Endothelial cell of umbilical vein (primary cell): ENCODE results near the gene TULP1. TPM values are rescaled to one million over a fixed set of nuclear protein-coding genes. Genes with fewer than 3 reads are reported as not detected.

Experiments used
- BruUV-seq: library from RNA; stranded (reverse); fragments of 400-500 nt; replicated peaks from 2 replicates; lab custom pipeline; 2021; lab: Mats Ljungman, UMichigan
- CTCF ChIA-PET: fragments of 300-600, 350-600 bp; sonication (Branson Sonifier 250); formaldehyde crosslinking; loops from one replicate; lab custom pipeline; 2021; ENCODE audit warnings: antibody characterized with exemption, inconsistent platforms; lab: Charles Lee
- POLR2A ChIA-PET: fragments of 300-600, 350-600 bp; sonication (Branson Sonifier 250); formaldehyde crosslinking; loops from one replicate; lab custom pipeline; 2021; ENCODE audit warnings: antibody characterized with exemption, inconsistent platforms; lab: Charles Lee
- DNase-seq: peaks from one replicate; pipeline ENCODE4 v3.0.0-alpha.2; 2011; ENCODE audit warnings: low read depth, low spot score
- FAIRE-seq: peaks from 2 replicates; lab custom pipeline; 2011; peaks lifted over from hg19 to GRCh38; lab: Jason Lieb, UNC
- H2AFZ ChIP-seq: 2 replicates; pipeline ENCODE4 v1.6.0; 2012; ENCODE audit warnings: low read depth, low read length, control low read depth, inconsistent platforms
- H3K27ac ChIP-seq: 2 replicates; pipeline ENCODE4 v1.5.1; 2011; ENCODE audit warnings: low read depth, mild to moderate bottlenecking, control low read depth, low read length, moderate library complexity; ENCODE audit not compliant: insufficient read depth
- H3K27me3 ChIP-seq, 2 experiments: 2 replicates each; pipeline versions ENCODE4 v1.6.0 to v1.6.1; 2011; ENCODE audit warnings: low read length in 2 of 2, mixed read lengths in 1 of 2; ENCODE audit not compliant: control insufficient read depth in 2 of 2, insufficient read depth in 2 of 2
- H3K36me3 ChIP-seq, 2 experiments: 2 replicates in 1 of 2; 3 replicates in 1 of 2; pipeline ENCODE4 v1.5.1; 2011; ENCODE audit warnings: low read length in 2 of 2, mild to moderate bottlenecking in 1 of 2, moderate library complexity in 1 of 2; ENCODE audit not compliant: control insufficient read depth in 2 of 2, insufficient read depth in 2 of 2; ENCODE audit errors: extremely low read depth in 1 of 2
- H3K4me1 ChIP-seq: 3 replicates; pipeline ENCODE4 v1.5.1; 2011; ENCODE audit warnings: mild to moderate bottlenecking, low read length; ENCODE audit not compliant: control insufficient read depth, insufficient read depth; ENCODE audit errors: extremely low read depth
- H3K4me2 ChIP-seq: 2 replicates; pipeline ENCODE4 v1.6.1; 2011; ENCODE audit warnings: low read length, control low read depth, mixed read lengths; ENCODE audit not compliant: insufficient read depth
- H3K4me3 ChIP-seq, 3 experiments: fragments of 200-600 bp in 1 of 3; sonication (generic), shearing (Covaris generic) in 1 of 3; replicated peaks in 1 of 3; 2 replicates each; pipeline ENCODE4 v1.5.1; 2011 to 2016; ENCODE audit warnings: control low read depth in 3 of 3, low read length in 3 of 3, mild to moderate bottlenecking in 2 of 3, inconsistent platforms in 1 of 3, low read depth in 1 of 3, moderate library complexity in 1 of 3; ENCODE audit not compliant: insufficient read depth in 1 of 3
- H3K79me2 ChIP-seq: 2 replicates; pipeline ENCODE4 v1.6.0; 2012; ENCODE audit warnings: low read length, inconsistent platforms; ENCODE audit not compliant: control insufficient read depth, insufficient read depth
- H3K9ac ChIP-seq: replicated peaks from 2 replicates; pipeline ENCODE3; 2011; ENCODE audit warnings: low read length, control low read depth; ENCODE audit not compliant: insufficient read depth; ENCODE audit errors: extremely low read depth
- H3K9me1 ChIP-seq: replicated peaks from 3 replicates; pipeline ENCODE4 v1.6.0; 2011; ENCODE audit warnings: mild to moderate bottlenecking, low read length; ENCODE audit not compliant: control insufficient read depth, insufficient read depth; ENCODE audit errors: extremely low read depth
- H3K9me3 ChIP-seq: replicated peaks from 2 replicates; pipeline ENCODE4 v1.5.1; 2012; ENCODE audit warnings: low read length, inconsistent platforms; ENCODE audit not compliant: control insufficient read depth, insufficient read depth
- H4K20me1 ChIP-seq: replicated peaks from 2 replicates; pipeline ENCODE3; 2011; ENCODE audit warnings: mild to moderate bottlenecking, low read length; ENCODE audit not compliant: control insufficient read depth, insufficient read depth; ENCODE audit errors: extremely low read depth
- JUN ChIP-seq: IDR thresholded peaks from 2 replicates; pipeline ENCODE4 v1.6.1; 2011; ENCODE audit warnings: borderline replicate concordance, low read depth; ENCODE audit not compliant: insufficient read length, insufficient read depth
- POLR2AphosphoS5 ChIP-seq: IDR thresholded peaks from 2 replicates; pipeline ENCODE4 v1.6.1; 2012; ENCODE audit warnings: low read depth, mild to moderate bottlenecking, control low read depth, low read length, moderate library complexity; ENCODE audit not compliant: insufficient read depth
- dilution Hi-C: fragments of 300-500 bp; cut with MboI; formaldehyde crosslinking; loops from one replicate; pipeline ENCODE4 v1.15.0; 2019; ENCODE audit warnings: low sequenced_read_pairs; ENCODE audit not compliant: extremely low pct_ligation_motif_present
- intact Hi-C: fragments of 100-400 bp; cut with micrococcal nuclease; formaldehyde crosslinking; loops from one replicate; pipeline ENCODE4 v1.10.0; 2022
- polyA plus RNA-seq, 4 experiments: library from polyadenylated mRNA; depleted of rRNA in 3 of 4; stranded (reverse) in 3 of 4; unstranded in 1 of 4; fragments of >200 nt; gene quantifications; 2 replicates each; pipeline versions ENCODE4 v1.2.1 to v1.2.3, GENCODE V29; 2011 to 2012; ENCODE audit warnings: missing spikeins in 1 of 4
- total RNA-seq: library from RNA; stranded (reverse); gene quantifications from 2 replicates; pipeline ENCODE4 v1.2.3, GENCODE V29; 2021
- TF ChIP-seq, protein P1 (sequence below), 2 donors: IDR thresholded peaks; 1 replicate in 1 of 2; 2 replicates in 1 of 2; pipeline ENCODE4 v1.5.1; 2011; ENCODE audit warnings: low read length in 2 of 2, mild to moderate bottlenecking in 2 of 2, moderate library complexity in 2 of 2, control low read depth in 1 of 2, inconsistent platforms in 1 of 2, low read depth in 1 of 2; ENCODE audit not compliant: insufficient read depth in 1 of 2; ENCODE audit errors: extremely low read depth in 1 of 2

The TULP1 gene
- total and polyA plus RNA-seq, 2 donors (not counting 3 experiments of a cell fraction or from before 2014, with no cell fraction given): not detected

GRCh38 chr6:35471836-35472345, 40.8 kb downstream of the TULP1 start:
- POLR2A ChIA-PET: no interaction called here
- Histone ChIP-seq H4K20me1 (peaks cover 12% of the 10 kb centered on the region), H3K79me2 (peaks cover 33% of the 10 kb centered on the region), H3K4me3 (no peak overlapping the region), H3K36me3 (peaks cover 7 to 13% of the 10 kb centered on the region in 2 experiments), H3K9me3 (no peaks in the 10 kb centered on the region), H3K27ac (no peak overlapping the region), H3K4me2 (no peak overlapping the region), H2AFZ (no peak overlapping the region), H3K27me3 (no peaks in the 10 kb centered on the region), H3K9ac (no peak overlapping the region), H3K4me1 (peaks cover 26% of the 10 kb centered on the region), H3K9me1 (no peaks in the 10 kb centered on the region)
- no TSS peak for BruUV-seq
- FAIRE-seq: peak; percentile 33
- CTCF ChIA-PET: interaction anchor here (1.0 to 1.2 kb wide), 2 partner anchors 45 to 154 kb away, joined by 3 read pairs; no protein-coding TSS in a partner anchor
- TF ChIP-seq JUN (no peak), POLR2AphosphoS5 (peak; percentile 40)
- intact Hi-C loops: no loop called here
- DNase-seq: no peak
- dilution Hi-C loops: no loop called here

DNA sequence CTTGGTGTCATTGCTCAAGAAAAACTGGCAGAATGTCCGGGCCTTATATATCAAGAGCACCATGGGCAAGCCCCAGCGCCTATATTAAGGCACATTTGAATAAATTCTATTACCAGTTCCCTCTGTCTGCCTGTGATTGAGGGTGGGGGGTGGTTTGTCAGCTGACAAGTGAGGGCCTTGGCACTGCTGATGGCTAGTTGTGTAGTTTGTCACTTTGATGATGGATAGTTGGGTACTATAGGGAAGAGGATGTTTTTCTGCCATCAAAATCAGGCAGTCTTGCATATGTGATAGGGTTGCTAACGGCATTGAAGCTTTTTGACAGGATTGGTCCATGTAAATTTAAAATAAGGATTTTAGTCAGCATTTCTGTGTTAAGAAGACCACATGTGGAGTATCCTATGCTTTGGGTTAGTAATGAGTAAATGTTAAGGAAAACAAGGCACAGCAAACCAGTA, 42.0 kb downstream of the TULP1 start:
- TF ChIP-seq, protein P1, sequence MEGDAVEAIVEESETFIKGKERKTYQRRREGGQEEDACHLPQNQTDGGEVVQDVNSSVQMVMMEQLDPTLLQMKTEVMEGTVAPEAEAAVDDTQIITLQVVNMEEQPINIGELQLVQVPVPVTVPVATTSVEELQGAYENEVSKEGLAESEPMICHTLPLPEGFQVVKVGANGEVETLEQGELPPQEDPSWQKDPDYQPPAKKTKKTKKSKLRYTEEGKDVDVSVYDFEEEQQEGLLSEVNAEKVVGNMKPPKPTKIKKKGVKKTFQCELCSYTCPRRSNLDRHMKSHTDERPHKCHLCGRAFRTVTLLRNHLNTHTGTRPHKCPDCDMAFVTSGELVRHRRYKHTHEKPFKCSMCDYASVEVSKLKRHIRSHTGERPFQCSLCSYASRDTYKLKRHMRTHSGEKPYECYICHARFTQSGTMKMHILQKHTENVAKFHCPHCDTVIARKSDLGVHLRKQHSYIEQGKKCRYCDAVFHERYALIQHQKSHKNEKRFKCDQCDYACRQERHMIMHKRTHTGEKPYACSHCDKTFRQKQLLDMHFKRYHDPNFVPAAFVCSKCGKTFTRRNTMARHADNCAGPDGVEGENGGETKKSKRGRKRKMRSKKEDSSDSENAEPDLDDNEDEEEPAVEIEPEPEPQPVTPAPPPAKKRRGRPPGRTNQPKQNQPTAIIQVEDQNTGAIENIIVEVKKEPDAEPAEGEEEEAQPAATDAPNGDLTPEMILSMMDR (IDR thresholded peaks at IDR 0.05; ENCODE audit: extremely low read depth in 1 of 2, insufficient read depth in 1 of 2, low read depth in 1 of 2, low read length in 2 of 2): no peak
- peak; percentile 21 for TF ChIP-seq POLR2AphosphoS5
- H3K36me3 ChIP-seq: peaks cover 10 to 13% of the 10 kb centered on the region in 2 experiments
- peak overlapping the region; percentile 96 for H3K4me2 ChIP-seq
- H3K9me3 ChIP-seq: no peaks in the 10 kb centered on the region
- H3K4me3 ChIP-seq: peak overlapping the region in 1 of 3 experiments; percentile 95
- peaks cover 26% of the 10 kb centered on the region for H3K4me1 ChIP-seq
- H2AFZ ChIP-seq: no peak overlapping the region
- no peaks in the 10 kb centered on the region for H3K27me3 ChIP-seq
- DNase-seq: no peak
- peaks cover 12% of the 10 kb centered on the region for H4K20me1 ChIP-seq
- BruUV-seq: no TSS peak
- no peaks in the 10 kb centered on the region for H3K9me1 ChIP-seq
- peaks cover 33% of the 10 kb centered on the region for H3K79me2 ChIP-seq
- ChIA-PET POLR2A (no interaction called here), CTCF (interaction anchor here (1.2 kb wide), 1 partner anchor 11 kb away, joined by 3 read pairs; no protein-coding TSS in a partner anchor)
- H3K27ac ChIP-seq: no peak overlapping the region
- dilution Hi-C loops: no loop called here
- intact Hi-C loops: no loop called here
- no peak for FAIRE-seq
- no peak overlapping the region for H3K9ac ChIP-seq
